Neural cell (in vitro differentiated cells): ENCODE data around the gene DNAJB2. TPM values are rescaled to one million over a fixed set of nuclear protein-coding genes. Genes with fewer than 3 reads are reported as not detected.

Experiments used
- H2AFZ ChIP-seq: fragments of 200-600, 300-800 bp; sonication (generic), shearing (Covaris generic); 2 replicates; pipeline ENCODE4 v1.6.0; 2014; ENCODE audit warnings: low read depth, mild to moderate bottlenecking, antibody characterized with exemption, low read length, moderate library complexity
- H3F3A ChIP-seq: fragments of 200-600 bp; shearing (Covaris generic); 2 replicates; pipeline ENCODE4 v1.6.1; 2016; ENCODE audit warnings: mild to moderate bottlenecking, moderate library complexity, mixed read lengths, antibody characterized with exemption, low read length; ENCODE audit not compliant: insufficient read depth, poor library complexity, severe bottlenecking
- H3K27ac ChIP-seq: fragments of 200-600, 300-800 bp; sonication (generic), shearing (Covaris generic); 2 replicates; pipeline ENCODE4 v1.5.1; 2014; ENCODE audit warnings: mild to moderate bottlenecking, low read length, moderate library complexity
- H3K27me3 ChIP-seq: fragments of 300-800, 200-600 bp; sonication (generic), shearing (Covaris generic); 2 replicates; pipeline ENCODE4 v1.6.0; 2014; ENCODE audit warnings: mild to moderate bottlenecking, low read depth, low read length, moderate library complexity; ENCODE audit not compliant: insufficient read depth
- H3K36me3 ChIP-seq: fragments of 300-800, 200-600 bp; sonication (generic), shearing (Covaris generic); 2 replicates; pipeline ENCODE4 v1.5.1; 2014; ENCODE audit warnings: mild to moderate bottlenecking, antibody characterized with exemption, low read length, moderate library complexity; ENCODE audit not compliant: insufficient read depth
- H3K4me2 ChIP-seq: fragments of 300-800, 200-600 bp; sonication (generic), shearing (Covaris generic); 2 replicates; pipeline ENCODE4 v1.6.0; 2014; ENCODE audit warnings: mild to moderate bottlenecking, low read length
- H3K4me3 ChIP-seq: fragments of 300-800, 200-600 bp; sonication (generic), shearing (Covaris generic); 2 replicates; pipeline ENCODE4 v1.5.1; 2014; ENCODE audit warnings: mild to moderate bottlenecking, low read length, moderate library complexity
- H3K79me2 ChIP-seq: fragments of 200-600 bp; shearing (Covaris generic); replicated peaks from 2 replicates; pipeline ENCODE4 v1.6.0; 2014; ENCODE audit warnings: mild to moderate bottlenecking, low read length, moderate library complexity; ENCODE audit not compliant: insufficient read depth
- H3K9ac ChIP-seq: fragments of 300-800, 200-600 bp; sonication (generic), shearing (Covaris generic); 2 replicates; pipeline ENCODE4 v1.6.1; 2016; ENCODE audit warnings: mild to moderate bottlenecking, low read length, mixed read lengths
- H3K9me2 ChIP-seq: fragments of 200-600 bp; shearing (Covaris generic); 2 replicates; pipeline ENCODE4 v1.6.1; 2016; ENCODE audit warnings: mild to moderate bottlenecking, low read length, mixed read lengths; ENCODE audit not compliant: insufficient read depth
- H3K9me3 ChIP-seq: fragments of 200-600, 300-800 bp; sonication (generic), shearing (Covaris generic); 2 replicates; pipeline ENCODE4 v1.6.1; 2016; ENCODE audit warnings: mild to moderate bottlenecking, mixed run types, low read length, moderate library complexity, mixed read lengths
- H4K20me1 ChIP-seq: fragments of 200-600 bp; shearing (Covaris generic); 2 replicates; pipeline ENCODE4 v1.6.1; 2016; ENCODE audit warnings: mild to moderate bottlenecking, mixed run types; ENCODE audit not compliant: insufficient read depth
- CTCF ChIP-seq: fragments of 450-650 bp; IDR thresholded peaks from 2 replicates; pipeline ENCODE4 v1.5.1; 2014; ENCODE audit warnings: antibody characterized with exemption, mild to moderate bottlenecking, moderate library complexity; ENCODE audit not compliant: poor library complexity, severe bottlenecking
- EZH2 ChIP-seq: fragments of 200-600, 300-800 bp; shearing (Covaris generic), sonication (generic); IDR thresholded peaks from 2 replicates; pipeline ENCODE4 v1.6.1; 2014; ENCODE audit warnings: antibody characterized with exemption, low read length, borderline replicate concordance, mild to moderate bottlenecking; ENCODE audit not compliant: insufficient read depth, poor library complexity, severe bottlenecking
- MXI1 ChIP-seq: fragments of 450-650 bp; conservative IDR thresholded peaks from 2 replicates; pipeline ENCODE4 v1.6.1; 2014; ENCODE audit warnings: antibody characterized with exemption, mild to moderate bottlenecking; ENCODE audit not compliant: poor library complexity, severe bottlenecking
- POLR2AphosphoS5 ChIP-seq: IDR thresholded peaks from 2 replicates; pipeline ENCODE4 v1.6.1; 2012
- REST ChIP-seq: IDR thresholded peaks from 2 replicates; pipeline ENCODE4 v1.6.1; 2012; ENCODE audit warnings: borderline replicate concordance
- TAF1 ChIP-seq: IDR thresholded peaks from 2 replicates; pipeline ENCODE4 v1.6.1; 2012; ENCODE audit warnings: low read depth
- polyA plus RNA-seq: library from polyadenylated mRNA; depleted of rRNA; stranded (reverse); fragments of >200 nt; gene quantifications from 2 replicates; pipeline ENCODE4 v1.2.3, GENCODE V29; 2014

Gene DNAJB2
- polyA plus RNA-seq, 1 donor from 2014 or later, result 145 TPM

- no peak overlapping the region for H3K4me3 ChIP-seq
- no peaks in the 10 kb centered on the region for H3K36me3 ChIP-seq
Observed at GRCh38 chr2:219284501-219285372, 5.6 kb downstream of the DNAJB2 start.

GRCh38 chr2:219285373-219285735 lies 6.2 kb downstream of the DNAJB2 start:
- H2AFZ ChIP-seq, result no peak overlapping the region
- H3K4me2 ChIP-seq, result no peak overlapping the region
- no peaks in the 10 kb centered on the region for H3K79me2 ChIP-seq
- no peaks in the 10 kb centered on the region for H3K27me3 ChIP-seq
- H3K9me3 ChIP-seq, result no peaks in the 10 kb centered on the region
- no peaks in the 10 kb centered on the region for H4K20me1 ChIP-seq
- H3K9ac ChIP-seq, result no peak overlapping the region
- no peaks in the 10 kb centered on the region for H3K9me2 ChIP-seq
- H3K27ac ChIP-seq, result no peak overlapping the region
- TF ChIP-seq POLR2AphosphoS5, result peak; percentile 9
- no peak for TF ChIP-seq REST
- no peak overlapping the region for H3K4me3 ChIP-seq
- no peaks in the 10 kb centered on the region for H3K36me3 ChIP-seq
- H3F3A ChIP-seq, result no peaks in the 10 kb centered on the region

More at GRCh38 chr2:219284501-219285372, 5.6 kb downstream of the DNAJB2 start:
- H3F3A ChIP-seq, result no peaks in the 10 kb centered on the region
- no peaks in the 10 kb centered on the region for H3K27me3 ChIP-seq
- H3K9ac ChIP-seq, result no peak overlapping the region
- H2AFZ ChIP-seq, result no peak overlapping the region
- no peak overlapping the region for H3K27ac ChIP-seq
- H3K9me2 ChIP-seq, result no peaks in the 10 kb centered on the region
- no peaks in the 10 kb centered on the region for H3K79me2 ChIP-seq
- TF ChIP-seq TAF1 (no peak), REST (no peak), POLR2AphosphoS5 (no peak), EZH2 (no peak), MXI1 (no peak), CTCF (no peak)
- H3K9me3 ChIP-seq, result no peaks in the 10 kb centered on the region
- H3K4me2 ChIP-seq, result no peak overlapping the region
- no peaks in the 10 kb centered on the region for H4K20me1 ChIP-seq
